ENCODE data around the gene MZT1.

DNA sequence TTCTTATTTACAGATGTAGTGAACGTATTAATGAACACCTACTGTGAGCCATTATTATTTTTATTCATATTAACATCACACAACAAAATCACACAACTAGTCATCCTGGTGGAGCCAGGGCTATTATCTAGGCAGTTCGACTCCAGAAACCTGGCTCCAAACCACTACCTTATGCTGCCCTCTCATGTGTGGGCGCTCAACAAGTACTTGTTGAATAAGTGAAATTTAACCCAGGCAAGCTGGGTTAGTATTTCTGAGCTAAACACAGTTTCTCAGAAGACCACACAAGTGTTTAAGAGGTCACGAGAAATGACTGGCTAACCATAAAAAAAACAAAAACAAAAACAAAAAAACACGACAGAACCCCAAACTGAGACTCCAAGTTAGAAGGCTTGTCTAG lies 33.6 kb downstream of the MZT1 start:
- TF ChIP-seq, protein P1, sequence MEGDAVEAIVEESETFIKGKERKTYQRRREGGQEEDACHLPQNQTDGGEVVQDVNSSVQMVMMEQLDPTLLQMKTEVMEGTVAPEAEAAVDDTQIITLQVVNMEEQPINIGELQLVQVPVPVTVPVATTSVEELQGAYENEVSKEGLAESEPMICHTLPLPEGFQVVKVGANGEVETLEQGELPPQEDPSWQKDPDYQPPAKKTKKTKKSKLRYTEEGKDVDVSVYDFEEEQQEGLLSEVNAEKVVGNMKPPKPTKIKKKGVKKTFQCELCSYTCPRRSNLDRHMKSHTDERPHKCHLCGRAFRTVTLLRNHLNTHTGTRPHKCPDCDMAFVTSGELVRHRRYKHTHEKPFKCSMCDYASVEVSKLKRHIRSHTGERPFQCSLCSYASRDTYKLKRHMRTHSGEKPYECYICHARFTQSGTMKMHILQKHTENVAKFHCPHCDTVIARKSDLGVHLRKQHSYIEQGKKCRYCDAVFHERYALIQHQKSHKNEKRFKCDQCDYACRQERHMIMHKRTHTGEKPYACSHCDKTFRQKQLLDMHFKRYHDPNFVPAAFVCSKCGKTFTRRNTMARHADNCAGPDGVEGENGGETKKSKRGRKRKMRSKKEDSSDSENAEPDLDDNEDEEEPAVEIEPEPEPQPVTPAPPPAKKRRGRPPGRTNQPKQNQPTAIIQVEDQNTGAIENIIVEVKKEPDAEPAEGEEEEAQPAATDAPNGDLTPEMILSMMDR (IDR thresholded peaks at IDR 0.05), result no peak
- no peak for TF ChIP-seq POLR2A (IDR thresholded peaks at IDR 0.05)

All from thyroid gland (tissue), 4 donors.